Measurements from ENCODE around the gene RHOH.

- TF ChIP-seq CTCF (IDR thresholded peaks at IDR 0.05 in 2 of 3, conservative IDR thresholded peaks at IDR 0.05 in 1 of 3; ENCODE audit: insufficient read depth in 2 of 3, low read depth in 1 of 3, low read length in 3 of 3), result no peak
- no peak for TF ChIP-seq CHD4 (IDR thresholded peaks at IDR 0.05; ENCODE audit: insufficient read depth, insufficient replicate concordance, low read depth, low read length, poor library complexity, severe bottlenecking)
Observed at GRCh38 chr4:40190465-40190864, 6.4 kb upstream of the RHOH start.

All from K562 (cell line).